Activated CD8-positive, alpha-beta memory T cell treated with anti-CD3 and anti-CD28 coated beads, Interleukin-2, amount 50 U/mL, for 4 hours (primary cell): ENCODE results near the gene RPP30.
A peak's percentile ranks its signal among the peaks of the same experiment; 100 is the strongest.
"Not testable (repeated sequence)": the region's sequence is repeated elsewhere in the genome, so short reads cannot be mapped to it uniquely, and the experiment has no call there.

Source experiments
- DNase-seq: peaks from one replicate; pipeline ENCODE4 v3.0.0-alpha.2; 2020

The RPP30 gene

GRCh38 chr10:90872648-90873020 lies 860 bp downstream of the RPP30 start:
- DNase-seq, result no peak

- DNase-seq, result no peak
Measured at GRCh38 chr10:90879062-90879461, 7.3 kb downstream of the RPP30 start.

DNA sequence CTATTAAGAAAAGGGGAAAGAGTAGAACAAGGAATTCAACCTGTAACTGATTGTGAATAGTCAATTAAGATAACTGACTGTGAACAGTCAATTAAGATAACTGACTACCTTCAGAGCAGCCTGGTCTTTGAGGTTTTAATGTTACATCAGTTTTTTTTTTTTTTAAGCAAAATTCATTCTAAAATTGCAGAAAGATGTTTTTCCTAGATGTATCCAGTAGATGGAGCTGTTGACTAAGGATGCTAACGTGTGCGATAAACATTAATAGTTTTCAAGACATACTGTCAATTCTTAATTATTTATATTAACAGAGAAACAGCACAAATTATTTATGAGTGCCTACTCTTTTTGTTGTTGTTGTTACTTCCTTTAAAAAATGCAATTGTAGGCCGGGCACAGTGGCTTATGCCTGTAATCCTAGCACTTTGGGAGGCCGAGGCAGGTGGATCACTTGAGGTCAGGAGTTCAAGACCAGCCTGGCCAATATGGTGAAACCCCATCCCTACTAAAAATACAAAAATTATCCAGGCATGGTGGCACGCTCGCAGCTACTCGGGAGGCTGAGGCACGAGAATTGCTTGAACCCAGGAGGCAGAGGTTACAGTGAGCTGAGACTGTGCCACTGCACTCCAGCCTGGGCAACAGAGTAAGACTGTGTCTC lies 8.4 kb downstream of the RPP30 start:
- DNase-seq, result not testable (repeated sequence)

DNA sequence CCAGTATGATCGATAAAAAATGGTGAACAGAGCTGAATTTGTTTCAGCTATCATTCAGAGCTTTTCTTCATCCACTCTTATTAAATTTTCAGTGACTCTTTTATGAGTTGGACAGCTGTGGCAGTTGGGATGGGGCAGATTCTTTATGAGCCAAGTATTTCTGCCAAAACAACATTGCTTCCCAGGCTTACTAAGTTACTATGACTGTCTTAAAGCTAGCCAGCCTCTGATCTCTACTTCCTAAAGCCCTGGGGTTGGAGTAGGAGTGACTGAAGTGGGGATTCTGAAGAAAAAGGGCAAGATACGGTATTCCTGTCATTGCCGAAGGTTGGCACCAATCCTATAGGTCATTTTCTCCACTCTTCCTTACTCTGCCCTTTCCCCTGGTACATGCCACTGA lies 12.7 kb downstream of the RPP30 start:
- no peak for DNase-seq

DNA sequence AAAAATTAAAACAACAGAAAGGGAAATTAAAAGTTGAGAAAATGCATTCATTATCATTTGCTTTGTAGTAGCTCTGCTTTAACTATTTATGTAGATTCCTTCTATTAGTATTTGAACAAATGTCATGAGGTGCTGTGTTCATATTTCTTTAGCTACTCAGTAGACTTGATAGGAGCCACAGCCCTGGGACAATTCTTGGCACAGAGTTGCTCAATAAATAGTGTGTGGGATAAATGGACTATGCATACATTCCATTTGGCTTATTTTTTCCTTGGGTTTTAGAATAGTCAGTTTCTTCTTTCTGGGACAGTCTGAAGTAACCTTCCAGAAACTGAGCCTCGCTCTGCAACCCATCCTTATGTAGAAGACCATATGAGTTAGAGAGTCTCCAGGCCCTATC lies 13.4 kb downstream of the RPP30 start:
- no peak for DNase-seq

- DNase-seq, result no peak
Measured at GRCh38 chr10:90887555-90887954, 15.8 kb downstream of the RPP30 start.

DNA sequence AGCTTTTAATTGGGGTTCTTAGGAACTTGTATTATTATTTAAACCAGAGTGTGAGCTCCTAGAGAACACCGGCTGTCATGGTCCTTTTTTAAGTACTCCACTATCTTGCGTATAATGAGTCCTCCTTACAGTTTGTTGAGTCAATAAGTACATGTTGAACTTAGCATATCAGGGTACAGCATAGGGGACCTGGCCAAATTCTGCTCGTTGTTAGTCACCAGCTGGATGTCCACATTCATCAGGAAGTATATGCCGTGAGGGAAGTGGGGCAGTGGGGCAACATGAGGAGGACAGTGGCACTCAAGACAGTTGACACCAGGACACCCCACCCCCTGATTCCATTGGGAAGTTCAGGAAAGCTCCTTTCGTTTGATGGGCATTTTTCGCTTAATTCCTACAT lies 16.6 kb downstream of the RPP30 start:
- DNase-seq, result no peak

DNA sequence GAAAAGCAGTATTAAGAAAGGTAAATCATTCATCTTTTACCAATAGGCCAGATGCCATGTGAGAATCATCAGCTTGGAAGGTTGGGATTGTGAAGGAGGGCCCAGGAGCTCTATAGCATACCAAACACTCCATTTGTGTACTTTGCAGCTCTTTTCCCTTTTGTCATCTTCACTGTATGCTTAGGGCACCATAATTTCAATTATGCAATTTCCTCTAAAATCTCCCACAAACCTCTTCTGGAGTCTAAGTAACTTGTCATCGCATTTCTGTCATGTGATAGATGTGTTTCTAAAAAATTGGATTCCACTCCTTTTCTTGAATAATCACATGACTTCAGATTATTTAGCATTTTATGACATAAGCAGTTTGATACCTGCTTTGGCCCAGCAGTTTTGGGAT lies 17.9 kb downstream of the RPP30 start:
- DNase-seq, result no peak

- no peak for DNase-seq
Measured at GRCh38 chr10:90890347-90890746, 18.6 kb downstream of the RPP30 start.

DNA sequence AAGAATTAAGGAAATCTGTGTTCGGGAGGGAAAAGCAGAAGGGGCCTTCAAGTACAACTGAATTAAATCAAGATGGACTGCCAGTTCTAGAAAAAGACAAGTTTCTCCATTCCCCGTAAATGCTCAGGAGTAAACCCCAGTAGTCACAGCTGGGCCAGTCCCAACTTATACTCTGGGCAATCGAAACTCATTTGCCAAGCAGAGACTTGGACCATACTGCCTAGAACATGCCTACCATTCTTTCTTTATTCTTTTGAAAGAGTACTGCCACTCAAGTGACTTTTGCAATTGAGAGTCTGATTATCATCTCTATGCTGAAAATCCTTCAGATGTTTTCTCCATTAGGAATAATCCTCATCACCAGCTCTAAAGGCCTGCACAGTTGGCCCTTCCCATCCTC lies 21.4 kb downstream of the RPP30 start:
- DNase-seq, result no peak

GRCh38 chr10:90896916-90897315 lies 25.1 kb downstream of the RPP30 start:
- DNase-seq, result not testable (repeated sequence)

GRCh38 chr10:90905925-90906324 lies 34.2 kb downstream of the RPP30 start:
- no peak for DNase-seq

GRCh38 chr10:90906596-90906995 lies 34.8 kb downstream of the RPP30 start:
- no peak for DNase-seq

DNA sequence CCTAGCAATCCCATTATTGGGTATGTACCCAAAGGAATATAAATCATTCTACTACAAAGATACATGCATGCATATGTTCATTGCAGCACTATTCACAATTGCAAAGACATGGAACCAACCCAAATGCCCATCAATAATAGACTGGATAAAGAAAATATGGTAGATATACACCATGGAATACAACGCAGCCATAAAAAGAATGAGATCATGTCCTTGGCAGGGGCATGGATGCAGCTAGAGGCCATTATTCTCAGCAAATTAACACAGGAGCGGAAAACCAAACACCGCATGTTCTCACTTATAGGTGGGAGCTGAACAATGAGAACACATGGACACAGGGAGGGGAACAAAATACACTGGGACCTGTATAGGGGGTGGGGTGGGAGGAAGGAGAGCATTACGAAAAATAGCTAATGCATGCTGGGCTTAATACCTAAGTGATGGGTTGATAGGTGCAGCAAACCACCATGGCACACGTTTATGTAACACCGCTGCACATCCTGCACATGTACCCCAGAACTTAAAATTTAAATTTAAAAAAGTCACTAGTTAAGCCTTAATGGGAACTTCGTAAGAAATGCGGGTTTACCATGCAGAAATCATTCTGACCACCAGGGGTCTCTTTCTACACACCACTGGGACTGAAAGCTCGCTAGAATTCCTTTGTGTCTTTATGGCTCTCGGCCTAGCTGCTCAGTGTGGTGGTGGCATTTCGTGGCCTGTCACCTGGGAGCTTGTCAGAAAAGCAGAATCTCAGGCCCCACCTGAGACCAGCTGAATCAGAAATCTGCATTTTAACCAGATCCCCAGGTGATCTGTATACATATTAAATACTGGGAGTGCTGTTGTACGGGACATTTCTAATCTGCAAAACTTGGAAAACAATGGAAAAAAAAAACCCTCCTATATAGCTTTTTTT lies 39.6 kb downstream of the RPP30 start:
- peak; percentile 31 for DNase-seq

GRCh38 chr10:90912174-90912573 lies 40.4 kb downstream of the RPP30 start:
- DNase-seq, result no peak

GRCh38 chr10:90912854-90913479 lies 41.2 kb downstream of the RPP30 start:
- no peak for DNase-seq

- no peak for DNase-seq
Measured at GRCh38 chr10:90913774-90914420, 42.1 kb downstream of the RPP30 start.

DNA sequence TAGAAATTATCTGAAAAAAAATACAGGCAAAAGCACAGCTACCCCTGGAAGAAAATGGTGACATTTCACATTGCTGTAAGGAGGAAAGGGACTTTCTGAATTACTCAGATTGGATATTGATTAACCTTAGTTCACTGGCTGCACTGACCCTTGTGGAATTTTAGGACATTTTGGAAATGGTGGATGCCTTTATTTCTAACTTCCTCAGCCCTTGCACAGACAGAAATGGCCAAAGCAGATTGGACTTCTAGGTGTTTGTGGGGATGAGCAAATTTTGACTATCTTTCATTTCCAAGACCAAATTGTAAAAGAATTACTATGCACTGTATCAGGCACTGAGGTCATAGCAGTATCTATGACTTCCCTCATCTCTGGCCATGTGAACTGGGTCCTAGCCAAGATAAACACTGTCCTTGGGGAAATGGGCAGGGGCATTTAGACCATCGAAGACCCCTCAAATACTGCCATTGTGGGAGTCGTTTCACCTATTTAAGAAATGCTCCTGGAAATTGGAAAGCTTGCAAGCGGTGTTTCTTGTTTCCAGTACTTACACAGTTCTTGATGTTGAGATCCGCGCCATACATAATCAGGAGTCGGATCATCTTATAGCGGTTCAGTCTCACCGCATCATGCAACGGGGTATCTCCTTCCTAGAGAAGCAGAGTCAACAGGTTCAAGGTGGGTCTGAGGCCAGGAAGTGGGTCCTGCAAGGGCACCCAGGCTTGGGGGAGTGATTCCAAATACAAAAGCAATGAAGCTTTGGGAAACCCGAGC lies 43.4 kb downstream of the RPP30 start:
- DNase-seq, result no peak

DNA sequence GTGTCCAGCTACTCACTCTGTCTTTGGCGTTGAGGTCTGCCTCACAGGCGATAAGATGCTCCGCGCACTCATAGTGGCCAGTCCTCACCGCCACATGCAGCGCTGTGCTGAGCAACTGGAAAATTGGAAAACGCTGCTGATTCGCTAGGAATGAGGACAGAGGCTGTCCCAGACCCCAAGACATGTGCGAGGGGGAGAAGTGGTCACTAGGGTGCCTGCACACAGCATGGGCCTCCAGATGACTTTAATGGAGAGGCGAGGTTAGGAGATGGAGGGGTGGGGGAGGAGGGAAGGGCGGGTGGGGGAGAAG lies 43.9 kb downstream of the RPP30 start:
- DNase-seq, result no peak

- no peak for DNase-seq
Measured at GRCh38 chr10:90916392-90917237, 44.8 kb downstream of the RPP30 start.

DNA sequence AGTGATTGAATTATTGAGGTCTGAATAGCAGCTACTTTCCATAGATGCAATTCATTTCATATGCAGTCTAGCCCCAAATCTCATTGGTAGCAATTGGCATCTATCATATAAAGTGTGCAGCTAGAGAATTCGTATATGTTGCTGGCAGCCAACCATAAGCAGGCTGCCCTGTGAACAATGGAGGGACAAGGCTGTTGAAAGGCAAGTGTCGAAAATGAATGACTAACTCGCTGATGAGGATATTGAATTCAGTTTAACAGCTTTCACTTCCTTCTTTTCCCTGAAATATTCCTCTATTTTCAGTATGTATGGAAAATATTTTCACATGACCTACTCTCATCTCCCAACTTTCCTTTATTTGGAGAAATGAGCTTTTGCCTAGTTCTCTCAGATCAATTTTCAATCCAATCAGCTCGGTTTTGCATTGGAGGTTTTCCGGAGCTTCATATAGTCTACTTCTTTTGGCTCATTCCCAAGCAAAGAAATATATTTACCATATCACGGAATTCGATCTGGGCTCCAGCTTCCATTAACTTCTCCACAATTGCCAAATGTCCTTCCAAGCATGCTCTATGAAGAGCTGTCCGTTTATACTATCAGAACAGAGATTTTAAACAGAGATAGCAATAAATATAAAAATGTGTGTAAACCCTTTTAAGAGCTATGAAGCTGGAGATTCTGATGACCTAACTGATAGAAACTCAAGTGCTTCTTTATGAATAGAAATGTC lies 45.6 kb downstream of the RPP30 start:
- DNase-seq, result no peak
